ENCODE results near the gene LVRN. TPM values are rescaled to one million over a fixed set of nuclear protein-coding genes. Genes with fewer than 3 reads are reported as not detected.

LVRN gene
- total and polyA plus RNA-seq, 2 of the 4 experiments (the other 2 are of a cell fraction): 0.10 to 0.18 TPM

- no TSS peak for BruUV-seq (replicated peaks)
- 59% methylated on average over 3 of the region's 6 CpGs; no CpG with 5 or more reads in 1 of the 2 experiments for WGBS, 2 experiments (ENCODE audit: extremely low coverage in 2 of 2, insufficient read length in 1 of 2)
- no peak overlapping the region for H3K23ac ChIP-seq (ENCODE audit: low read depth, low read length)
- intact Hi-C loops (cut with micrococcal nuclease): no loop called here
- H3K14ac ChIP-seq (replicated peaks; ENCODE audit: low read depth, low read length): no peak overlapping the region
- dilution Hi-C loops (cut with HindIII; ENCODE audit: low sequenced_read_pairs, unreplicated experiment): no loop called here
- no peak overlapping the region for H4K91ac ChIP-seq (ENCODE audit: insufficient read depth, low read depth, low read length)
- 0 out of 2 replicates have a peak, but pooled peaks cover 1% of the 10 kb centered on the region for H3K9me1 ChIP-seq (ENCODE audit: insufficient read depth, low read length)
- DNase-seq (no peak), ATAC-seq (ENCODE audit: low read depth) (no peak)
- no peak overlapping the region for H3K4ac ChIP-seq (ENCODE audit: low read depth, low read length)
- no peak overlapping the region for H2BK120ac ChIP-seq (ENCODE audit: low read depth, low read length)
- no peak overlapping the region for H2BK15ac ChIP-seq (ENCODE audit: low read depth, low read length)
- H2AK5ac ChIP-seq (ENCODE audit: low read depth, low read length): no peak overlapping the region
- no peak overlapping the region for H3K18ac ChIP-seq (ENCODE audit: low read depth, low read length)
- no peak overlapping the region for H2AK9ac ChIP-seq (replicated peaks; ENCODE audit: low read depth, low read length, poor library complexity)
- no peak overlapping the region for H4K8ac ChIP-seq (ENCODE audit: low read depth in 2 of 2, low read length in 2 of 2)
- H3K27me3 ChIP-seq (ENCODE audit: control insufficient read depth, insufficient read depth, low read length): peaks cover 10% of the 10 kb centered on the region
- no peak overlapping the region for H2AFZ ChIP-seq (replicated peaks; ENCODE audit: low read length, poor library complexity)
- no peak overlapping the region for H2BK5ac ChIP-seq (ENCODE audit: low read depth, low read length, poor library complexity, severe bottlenecking)
- H2BK20ac ChIP-seq (ENCODE audit: low read depth, low read length): no peak overlapping the region
- in situ Hi-C loops (cut with MboI; ENCODE audit: low sequenced_read_pairs): no loop called here
- CTCF ChIA-PET: no interaction called here
- no peak overlapping the region for H3K27ac ChIP-seq (ENCODE audit: insufficient read depth, low read length)
- no peaks in the 10 kb centered on the region for H3K79me1 ChIP-seq (ENCODE audit: low read depth in 1 of 2, low read length in 2 of 2)
- no peaks in the 10 kb centered on the region for H4K20me1 ChIP-seq (ENCODE audit: insufficient read depth, low read length)
- POLR2A ChIA-PET (ENCODE audit: unreplicated experiment): no interaction called here
- peaks cover 3% of the 10 kb centered on the region; the same call in 1 of the 2 replicates for H3K9me3 ChIP-seq (ENCODE audit: control insufficient read depth, insufficient read depth, low read length)
- no peak overlapping the region for H3K4me2 ChIP-seq (ENCODE audit: low read depth, low read length)
- TF ChIP-seq CEBPB (IDR thresholded peaks at IDR 0.05; ENCODE audit: low read depth, low read length) (no peak), RFX5 (IDR thresholded peaks at IDR 0.05; ENCODE audit: low read depth, low read length) (no peak), BHLHE40 (IDR thresholded peaks at IDR 0.05; ENCODE audit: low read depth, low read length) (no peak), NFE2L2 (IDR thresholded peaks at IDR 0.05; ENCODE audit: low read depth, low read length) (no peak), FOS (IDR thresholded peaks at IDR 0.05; ENCODE audit: low read depth, low read length) (no peak), POLR2A (IDR thresholded peaks at IDR 0.05; ENCODE audit: low read depth, low read length) (no peak), MAFK (IDR thresholded peaks at IDR 0.05; ENCODE audit: low read depth, low read length) (peak; percentile 45), RCOR1 (IDR thresholded peaks at IDR 0.05; ENCODE audit: insufficient replicate concordance, low read length) (no peak)
- TF ChIP-seq, protein P1, sequence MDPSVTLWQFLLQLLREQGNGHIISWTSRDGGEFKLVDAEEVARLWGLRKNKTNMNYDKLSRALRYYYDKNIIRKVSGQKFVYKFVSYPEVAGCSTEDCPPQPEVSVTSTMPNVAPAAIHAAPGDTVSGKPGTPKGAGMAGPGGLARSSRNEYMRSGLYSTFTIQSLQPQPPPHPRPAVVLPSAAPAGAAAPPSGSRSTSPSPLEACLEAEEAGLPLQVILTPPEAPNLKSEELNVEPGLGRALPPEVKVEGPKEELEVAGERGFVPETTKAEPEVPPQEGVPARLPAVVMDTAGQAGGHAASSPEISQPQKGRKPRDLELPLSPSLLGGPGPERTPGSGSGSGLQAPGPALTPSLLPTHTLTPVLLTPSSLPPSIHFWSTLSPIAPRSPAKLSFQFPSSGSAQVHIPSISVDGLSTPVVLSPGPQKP (IDR thresholded peaks at IDR 0.05; ENCODE audit: borderline replicate concordance, low read depth, low read length): no peak
- no peak overlapping the region for H4K5ac ChIP-seq (ENCODE audit: low read depth, low read length)
- no peak overlapping the region for H3K9ac ChIP-seq (ENCODE audit: low read depth, low read length)
- no peak overlapping the region for H3K4me3 ChIP-seq (ENCODE audit: insufficient read depth, low read depth, low read length)
- no peaks in the 10 kb centered on the region for H3K36me3 ChIP-seq (ENCODE audit: control insufficient read depth, insufficient read depth, low read length)
- no peaks in the 10 kb centered on the region for H3K4me1 ChIP-seq (ENCODE audit: control insufficient read depth, insufficient read depth, low read length)
- no peak overlapping the region for H3K56ac ChIP-seq (ENCODE audit: extremely low read depth, insufficient read depth, low read length)
Measured at GRCh38 chr5:115956957-115957356, 5.3 kb upstream of the LVRN start.
